H7 (cell line): Measurements from ENCODE around the gene COMTD1. TPM values are rescaled to one million over a fixed set of nuclear protein-coding genes. Genes with fewer than 3 reads are reported as not detected.

ENCODE experiments used
- DNase-seq: peaks from one replicate; pipeline ENCODE4 v3.0.0; 2012
- H3K27me3 ChIP-seq: 2 replicates; pipeline ENCODE4 v1.6.0; 2011; ENCODE audit warnings: mild to moderate bottlenecking, low read length; ENCODE audit not compliant: control insufficient read depth, insufficient read depth
- H3K36me3 ChIP-seq: replicated peaks from 2 replicates; pipeline ENCODE4 v1.5.1; 2011; ENCODE audit warnings: low read length; ENCODE audit not compliant: control insufficient read depth, insufficient read depth
- H3K4me3 ChIP-seq: 2 replicates; pipeline ENCODE4 v1.5.1; 2011; ENCODE audit warnings: low read depth, mild to moderate bottlenecking, control low read depth, low read length, moderate library complexity; ENCODE audit not compliant: insufficient read depth
- total RNA-seq: library from RNA; depleted of rRNA; stranded (reverse); fragments of >200 nt; shearing (Covaris generic); gene quantifications from 2 replicates; pipeline ENCODE4 v1.2.3, GENCODE V29; 2014

COMTD1 gene
- total RNA-seq, 1 experiment from 2014 or later, result 36.6 TPM

GRCh38 chr10:75260990-75261389, 25.2 kb upstream of the COMTD1 start:
- DNase-seq, result peak; percentile 7
- Histone ChIP-seq H3K27me3 (no peaks in the 10 kb centered on the region), H3K4me3 (no peak overlapping the region), H3K36me3 (no peaks in the 10 kb centered on the region)

DNA sequence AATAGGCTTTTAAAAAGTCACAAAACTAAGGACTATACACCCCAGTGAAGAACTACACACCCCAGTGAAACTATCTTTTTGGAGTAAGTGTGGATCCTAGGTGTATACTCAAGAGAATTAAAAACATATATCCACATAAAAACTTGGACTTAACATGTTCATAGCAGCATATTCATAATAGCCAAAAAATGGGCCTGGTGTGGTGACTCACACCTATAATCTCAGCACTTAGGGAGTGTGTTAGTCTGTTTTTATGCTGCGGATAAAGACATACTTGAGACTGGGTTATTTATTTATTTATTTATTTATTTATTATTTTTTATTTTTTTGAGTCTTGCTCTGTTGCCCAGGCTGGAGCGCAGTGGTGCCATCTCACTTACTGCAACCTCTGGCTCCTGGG, 19.0 kb upstream of the COMTD1 start:
- Histone ChIP-seq H3K36me3 (no peaks in the 10 kb centered on the region), H3K4me3 (no peak overlapping the region), H3K27me3 (no peaks in the 10 kb centered on the region)
- no peak for DNase-seq

- H3K4me3 ChIP-seq, result no peak overlapping the region
Measured at GRCh38 chr10:75253281-75254220, 17.8 kb upstream of the COMTD1 start.

DNA sequence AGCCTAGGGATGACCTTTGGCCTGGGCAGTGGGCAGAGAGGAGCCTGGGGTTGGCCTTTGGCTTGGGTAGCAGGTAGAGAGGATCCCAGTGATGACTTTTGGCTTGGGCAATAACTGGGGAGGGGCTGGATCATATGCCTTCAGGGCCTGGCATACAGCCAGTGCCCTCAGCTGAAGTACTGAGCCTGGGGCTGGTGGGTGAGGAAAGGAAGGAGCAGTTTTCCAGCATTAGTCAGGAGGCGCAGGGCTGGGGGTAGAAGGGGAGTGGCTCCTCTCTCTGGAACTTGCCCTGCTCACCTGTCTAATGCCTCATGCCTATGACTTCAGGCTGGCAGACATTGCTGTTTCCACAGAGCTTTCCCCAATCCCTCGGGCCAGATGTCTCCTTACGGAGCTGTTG, 15.2 kb upstream of the COMTD1 start:
- H3K4me3 ChIP-seq, result no peak overlapping the region
- no peak for DNase-seq
- H3K27me3 ChIP-seq, result no peaks in the 10 kb centered on the region
- H3K36me3 ChIP-seq, result no peaks in the 10 kb centered on the region

More at GRCh38 chr10:75253281-75254220, 17.8 kb upstream of the COMTD1 start:
- H3K36me3 ChIP-seq, result no peaks in the 10 kb centered on the region
- no peak for DNase-seq
- no peaks in the 10 kb centered on the region for H3K27me3 ChIP-seq

- no peaks in the 10 kb centered on the region for H3K27me3 ChIP-seq
- DNase-seq, result no peak
- H3K4me3 ChIP-seq, result no peak overlapping the region
- no peaks in the 10 kb centered on the region for H3K36me3 ChIP-seq
Measured at GRCh38 chr10:75247797-75248196, 12.0 kb upstream of the COMTD1 start.

GRCh38 chr10:75246506-75246905, 10.7 kb upstream of the COMTD1 start:
- Histone ChIP-seq H3K36me3 (no peaks in the 10 kb centered on the region), H3K27me3 (no peaks in the 10 kb centered on the region), H3K4me3 (no peak overlapping the region)
- no peak for DNase-seq

- peak; percentile 64 for DNase-seq
- Histone ChIP-seq H3K36me3 (no peaks in the 10 kb centered on the region), H3K27me3 (no peaks in the 10 kb centered on the region), H3K4me3 (no peak overlapping the region)
Measured at GRCh38 chr10:75245354-75246250, 9.8 kb upstream of the COMTD1 start.

- DNase-seq, result no peak
- H3K4me3 ChIP-seq, result no peak overlapping the region
- no peaks in the 10 kb centered on the region for H3K27me3 ChIP-seq
- H3K36me3 ChIP-seq, result no peaks in the 10 kb centered on the region
Measured at GRCh38 chr10:75244487-75245353, 9.0 kb upstream of the COMTD1 start.

DNA sequence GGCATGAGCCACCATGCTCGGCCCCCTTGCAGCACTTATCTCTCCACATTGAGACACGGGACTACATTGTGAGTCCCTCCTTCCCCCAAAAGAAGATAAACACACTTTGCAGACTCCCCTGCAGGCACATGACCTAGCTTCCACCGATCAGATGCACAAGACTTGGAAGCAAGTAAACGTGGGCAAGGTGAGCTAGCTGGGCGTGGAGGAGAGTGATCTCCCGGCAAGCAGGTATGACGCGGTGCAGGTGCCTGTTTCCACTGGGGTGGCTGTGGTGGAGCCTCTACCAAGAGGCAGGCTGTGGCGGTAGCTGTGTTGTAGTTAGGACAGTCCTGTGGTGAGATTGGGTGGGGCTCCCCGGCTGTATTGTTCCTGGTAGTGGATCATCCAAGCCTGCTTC, 7.7 kb upstream of the COMTD1 start:
- peak; percentile 30 for DNase-seq
- H3K27me3 ChIP-seq, result no peaks in the 10 kb centered on the region
- no peak overlapping the region for H3K4me3 ChIP-seq
- H3K36me3 ChIP-seq, result no peaks in the 10 kb centered on the region

DNA sequence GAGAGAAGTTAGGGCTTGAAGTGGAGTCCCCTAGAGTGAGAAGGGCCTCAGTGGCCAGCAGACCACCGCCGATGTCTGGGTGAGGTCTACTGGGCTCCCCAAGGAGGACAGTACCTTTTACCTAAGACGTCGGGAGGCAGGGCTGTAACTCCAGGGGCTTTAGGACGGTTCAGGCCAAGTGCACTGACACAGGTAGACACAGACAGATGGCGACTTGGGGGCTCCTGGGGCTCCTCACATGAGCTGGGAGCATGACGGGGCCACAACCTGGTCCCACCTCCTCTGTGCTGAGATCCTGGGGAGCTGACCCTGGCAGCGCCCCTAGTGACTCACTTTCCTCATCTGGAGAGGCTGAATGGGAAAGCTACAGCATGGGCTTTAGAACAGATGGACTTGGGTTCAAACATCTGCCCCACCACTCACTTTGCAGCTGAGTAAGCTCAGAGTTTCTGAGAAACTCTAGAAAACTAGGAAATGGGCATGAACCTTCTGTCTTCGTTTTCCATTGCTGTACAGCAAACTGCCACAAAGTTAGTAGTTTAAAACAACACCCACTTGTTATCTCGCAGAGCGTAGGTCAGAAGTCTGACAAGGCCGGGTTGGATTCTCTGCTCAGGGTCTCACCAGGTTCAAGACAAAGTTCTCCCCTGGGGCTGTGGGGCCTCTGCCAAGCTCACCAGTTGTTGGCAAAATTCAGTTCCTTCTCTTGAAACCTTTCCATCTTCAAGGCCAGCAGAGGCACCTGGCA, 4.7 kb upstream of the COMTD1 start:
- H3K36me3 ChIP-seq, result no peaks in the 10 kb centered on the region
- H3K27me3 ChIP-seq, result no peaks in the 10 kb centered on the region
- peak; percentile 28 for DNase-seq
- no peak overlapping the region for H3K4me3 ChIP-seq

DNA sequence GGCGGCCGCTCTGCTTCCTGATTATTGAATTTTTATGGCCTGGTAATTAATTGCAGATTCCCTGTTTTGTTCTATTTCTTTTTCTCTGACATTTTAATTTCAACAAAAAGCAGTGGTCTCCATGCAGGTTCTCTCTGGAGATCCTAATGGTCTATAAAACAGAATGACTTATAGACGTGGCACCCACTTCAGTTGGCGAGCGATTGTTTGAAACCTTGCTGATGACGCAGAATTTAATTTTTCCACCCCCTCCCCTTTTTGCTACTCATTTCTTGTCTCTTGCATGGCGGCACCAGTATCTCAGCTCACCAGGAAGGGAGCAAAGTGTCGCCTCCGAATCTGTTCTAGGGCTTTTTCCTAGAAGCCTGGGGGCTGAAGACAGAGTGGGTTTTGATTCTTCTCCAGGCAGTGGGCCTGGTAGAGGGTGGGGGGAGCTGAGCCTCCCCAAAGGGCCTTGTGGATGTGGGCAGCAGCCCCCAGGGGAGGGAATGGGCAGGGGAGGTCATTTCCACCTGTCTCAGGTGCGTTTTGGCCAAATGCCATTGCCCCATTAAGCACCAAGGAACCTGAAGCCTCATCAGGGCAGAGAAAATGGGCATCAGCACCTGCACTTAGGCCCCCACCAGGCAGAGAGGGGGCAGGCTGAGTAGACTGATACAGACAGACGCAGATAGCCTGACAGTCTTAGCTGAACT, 3.5 kb upstream of the COMTD1 start:
- no peak for DNase-seq
- Histone ChIP-seq H3K36me3 (no peaks in the 10 kb centered on the region), H3K4me3 (no peak overlapping the region), H3K27me3 (no peaks in the 10 kb centered on the region)

DNA sequence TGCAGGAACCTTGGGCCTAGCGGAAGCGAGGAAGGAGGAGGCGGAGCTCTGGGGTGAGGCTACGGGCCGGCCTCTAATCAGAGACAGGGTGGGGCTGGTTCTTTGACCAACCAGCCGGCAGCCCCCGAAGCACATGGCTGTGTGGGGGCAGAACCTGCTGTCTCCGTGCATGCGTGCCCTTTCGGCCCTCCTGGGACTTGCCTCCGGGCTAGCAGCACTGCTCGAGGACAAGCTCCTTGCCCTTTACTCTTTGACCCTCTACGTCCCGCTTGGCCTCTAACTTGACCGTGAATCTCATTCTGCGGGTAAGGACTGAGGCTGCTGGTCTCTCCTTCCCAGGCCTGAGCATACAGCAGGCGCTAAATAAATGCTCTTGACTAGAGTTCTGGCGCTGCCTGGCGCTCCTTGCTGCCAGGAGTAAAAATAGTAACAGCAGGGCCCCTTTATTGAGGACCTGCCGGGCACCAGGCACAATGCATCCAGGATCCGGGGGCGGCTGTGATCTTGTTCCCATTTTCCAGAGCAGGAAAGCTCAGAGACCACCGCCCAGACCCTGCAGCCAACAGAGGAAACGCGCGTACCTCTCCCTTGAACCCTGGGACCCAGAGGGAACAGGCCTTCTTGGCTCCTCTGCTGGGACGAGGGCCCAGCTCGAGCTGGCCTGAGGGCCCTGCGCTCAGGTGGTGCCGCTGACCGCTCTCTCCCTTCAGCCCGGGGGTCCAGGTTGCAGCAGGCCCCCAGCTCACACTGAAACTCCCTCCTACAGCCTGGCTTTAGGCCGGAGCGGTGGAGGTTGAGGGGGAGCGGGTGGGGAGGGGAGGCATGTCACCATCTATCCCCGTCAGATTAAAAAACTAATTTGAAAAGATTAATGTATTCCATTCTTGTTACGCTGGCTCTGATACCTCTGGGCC, 2.7 kb upstream of the COMTD1 start:
- peak; percentile 72 for DNase-seq
- Histone ChIP-seq H3K36me3 (no peaks in the 10 kb centered on the region), H3K27me3 (no peaks in the 10 kb centered on the region), H3K4me3 (no peak overlapping the region)
